Measurements from ENCODE around the gene IRF1.

DNA sequence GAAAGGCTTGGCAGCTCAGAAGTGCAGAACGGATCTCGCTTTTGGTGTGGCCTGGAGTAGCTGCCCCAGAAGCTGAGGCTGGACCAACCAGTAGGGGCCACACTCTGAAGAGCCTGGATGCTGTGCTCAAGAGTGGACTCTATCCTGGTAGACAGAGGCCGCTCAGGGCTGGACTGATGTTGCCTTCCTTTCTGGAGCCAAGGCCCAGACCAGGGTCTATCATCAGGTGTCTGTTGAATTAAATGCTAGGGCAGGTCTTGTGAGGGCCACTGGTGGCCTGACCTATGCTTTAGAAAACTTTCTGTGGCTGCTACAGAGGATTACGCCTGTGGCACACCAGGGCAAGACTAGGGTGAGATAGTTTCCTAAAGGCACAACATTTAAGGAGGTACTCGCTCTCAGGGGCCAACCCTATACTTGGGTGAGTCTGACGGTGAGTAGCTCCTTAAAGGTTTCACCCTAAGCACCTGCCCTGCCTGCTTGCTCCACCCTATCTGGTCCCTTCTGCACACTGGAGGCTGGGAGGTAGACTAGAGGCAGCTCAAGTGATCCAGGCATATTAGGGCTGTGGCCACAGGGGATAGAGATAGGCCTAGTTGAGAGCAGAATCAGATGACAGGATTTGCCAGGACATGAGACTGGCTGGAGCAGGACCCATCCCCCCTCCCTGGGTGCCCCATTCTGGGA lies 9.8 kb upstream of the IRF1 start:
- TF ChIP-seq CTCF (IDR thresholded peaks at IDR 0.05) = no peak
- TF ChIP-seq POLR2A (IDR thresholded peaks at IDR 0.05; ENCODE audit: low read depth) = no peak
